ENCODE results near the gene PEDS1. TPM values are rescaled to one million over a fixed set of nuclear protein-coding genes. Genes with fewer than 3 reads are reported as not detected.
A peak's percentile ranks its signal among the peaks of the same experiment; 100 is the strongest.

Gene PEDS1
- total and polyA plus RNA-seq, 2 of the 13 experiments (the other 11 are each of a cell fraction or from before 2014, with no cell fraction given): 30.5 to 93.9 TPM

DNA sequence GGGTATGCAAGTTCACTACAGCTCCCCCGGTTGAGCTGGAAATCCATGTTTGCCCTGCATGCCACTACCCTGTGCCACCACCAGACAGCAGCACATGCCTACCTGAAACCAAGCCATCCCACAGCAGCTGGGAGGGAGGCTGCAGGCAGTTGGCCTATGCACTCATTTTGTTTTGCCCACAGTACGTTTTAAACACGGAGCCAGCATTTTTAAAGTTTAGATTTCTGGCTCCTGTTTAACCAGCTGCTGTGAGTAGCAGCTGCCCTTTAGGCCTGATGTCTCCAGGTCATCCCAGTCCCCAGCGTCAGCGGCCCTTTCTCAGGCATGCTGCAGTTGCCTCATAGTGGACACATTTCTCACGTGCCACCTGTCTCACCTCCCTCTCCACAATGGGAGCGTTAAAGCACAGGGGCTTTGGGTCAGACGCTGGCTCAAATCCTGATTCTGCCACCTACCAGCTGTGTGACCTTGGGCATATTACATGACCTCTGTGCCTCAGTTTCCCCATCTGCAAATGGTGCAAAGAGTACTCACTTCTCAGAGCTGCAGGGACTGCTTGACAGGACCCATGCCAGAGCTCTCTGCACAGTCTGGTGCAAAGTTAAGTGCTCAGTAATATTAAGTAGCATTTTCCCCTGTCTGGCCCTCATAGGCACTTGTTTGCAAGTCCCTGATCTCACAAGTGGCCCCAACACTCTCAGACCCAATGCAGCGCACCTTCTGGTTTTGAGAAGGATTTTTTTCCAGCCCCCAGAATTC is 32.4 kb downstream of the PEDS1 start (continued):
- TF ChIP-seq ZBTB8A (CRISPR knock-in tag; IDR thresholded peaks at IDR 0.05; ENCODE audit: borderline replicate concordance, low read depth) (no peak), RELA (CRISPR knock-in tag; IDR thresholded peaks at IDR 0.05) (peak; percentile 43; the same call in 1 of the 2 replicates), TFAP4 (IDR thresholded peaks at IDR 0.05; ENCODE audit: borderline replicate concordance, low read depth) (peak; percentile 91), SATB2 (CRISPR knock-in tag; IDR thresholded peaks at IDR 0.05) (no peak), ARNT2 (CRISPR knock-in tag; IDR thresholded peaks at IDR 0.05; ENCODE audit: low read depth) (peak; percentile 74), ZNF776 (CRISPR knock-in tag; IDR thresholded peaks at IDR 0.05) (peak; percentile 43; the same call in 1 of the 2 replicates), PBX2 (CRISPR knock-in tag; IDR thresholded peaks at IDR 0.05) (0 out of 2 replicates have a peak, but pooled peaks have one; percentile 18), ZNF430 (CRISPR knock-in tag; IDR thresholded peaks at IDR 0.05) (0 out of 2 replicates have a peak, but pooled peaks have one; percentile 60), ATF4 (CRISPR knock-in tag; IDR thresholded peaks at IDR 0.05) (0 out of 4 replicates have a peak, but pooled peaks of 1 of the 2 experiments have one; percentile 27), ZC3H4 (CRISPR knock-in tag; IDR thresholded peaks at IDR 0.05; ENCODE audit: borderline replicate concordance) (no peak), ARID5B (CRISPR knock-in tag; IDR thresholded peaks at IDR 0.05) (peak; percentile 36), MAF1 (CRISPR knock-in tag; IDR thresholded peaks at IDR 0.05; ENCODE audit: borderline replicate concordance) (no peak), GTF2F1 (IDR thresholded peaks at IDR 0.05; ENCODE audit: low read length) (0 out of 2 replicates have a peak, but pooled peaks have one; percentile 50), ZNF619 (CRISPR knock-in tag; IDR thresholded peaks at IDR 0.05) (peak; percentile 40), SALL1 (CRISPR knock-in tag; IDR thresholded peaks at IDR 0.05) (peak; percentile 79; the same call in 1 of the 2 replicates), GLI4 (CRISPR knock-in tag; IDR thresholded peaks at IDR 0.05; ENCODE audit: borderline replicate concordance) (no peak; the same call in 1 of the 2 replicates), ZNF83 (CRISPR knock-in tag; IDR thresholded peaks at IDR 0.05; ENCODE audit: borderline replicate concordance) (peak; percentile 80; the same call in 1 of the 2 replicates), NCOA1 (CRISPR knock-in tag; IDR thresholded peaks at IDR 0.05) (peak; percentile 80; the same call in 1 of the 2 replicates), SUZ12 (IDR thresholded peaks at IDR 0.05; ENCODE audit: low read depth, low read length) (no peak)
- TF ChIP-seq, protein P1, sequence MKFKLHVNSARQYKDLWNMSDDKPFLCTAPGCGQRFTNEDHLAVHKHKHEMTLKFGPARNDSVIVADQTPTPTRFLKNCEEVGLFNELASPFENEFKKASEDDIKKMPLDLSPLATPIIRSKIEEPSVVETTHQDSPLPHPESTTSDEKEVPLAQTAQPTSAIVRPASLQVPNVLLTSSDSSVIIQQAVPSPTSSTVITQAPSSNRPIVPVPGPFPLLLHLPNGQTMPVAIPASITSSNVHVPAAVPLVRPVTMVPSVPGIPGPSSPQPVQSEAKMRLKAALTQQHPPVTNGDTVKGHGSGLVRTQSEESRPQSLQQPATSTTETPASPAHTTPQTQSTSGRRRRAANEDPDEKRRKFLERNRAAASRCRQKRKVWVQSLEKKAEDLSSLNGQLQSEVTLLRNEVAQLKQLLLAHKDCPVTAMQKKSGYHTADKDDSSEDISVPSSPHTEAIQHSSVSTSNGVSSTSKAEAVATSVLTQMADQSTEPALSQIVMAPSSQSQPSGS (CRISPR knock-in tag; IDR thresholded peaks at IDR 0.05): peak; percentile 60; the same call in 1 of the 2 replicates

Measured in HepG2 (cell line).